ENCODE data around the gene MICB.

- no peak for TF ChIP-seq CTCF (IDR thresholded peaks at IDR 0.05)
- TF ChIP-seq POLR2A (IDR thresholded peaks at IDR 0.05), result no peak
Measured at GRCh38 chr6:31558318-31558625, 60.3 kb downstream of the MICB start.
